Glomerular endothelial cell (primary cell): Measurements from ENCODE around the gene ELN. TPM values are rescaled to one million over a fixed set of nuclear protein-coding genes. Genes with fewer than 3 reads are reported as not detected.

ENCODE experiments used
- DNase-seq: peaks from one replicate; pipeline ENCODE4 v3.0.0-alpha.2; 2011; ENCODE audit warnings: low read depth, low spot score; ENCODE audit errors: extremely low read depth
- total RNA-seq: library from RNA; depleted of rRNA; stranded (reverse); fragments of >200 nt; gene quantifications from 2 replicates; pipeline ENCODE4 v1.2.3, GENCODE V29; 2015

The ELN gene
- total RNA-seq, 1 donor from 2014 or later = 0.35 TPM

GRCh38 chr7:74059681-74060588 is 32.0 kb downstream of the ELN start:
- DNase-seq = no peak

- peak; percentile 54 for DNase-seq
Measured at GRCh38 chr7:74061840-74062539, 34.0 kb downstream of the ELN start.

GRCh38 chr7:74063223-74063641 is 35.3 kb downstream of the ELN start:
- DNase-seq = no peak

GRCh38 chr7:74063646-74064045 is 35.7 kb downstream of the ELN start:
- no peak for DNase-seq

GRCh38 chr7:74064696-74065095 is 36.7 kb downstream of the ELN start:
- DNase-seq = no peak

- DNase-seq = no peak
Measured at GRCh38 chr7:74066626-74067025, 38.7 kb downstream of the ELN start.

- no peak for DNase-seq
Measured at GRCh38 chr7:74068378-74069085, 40.6 kb downstream of the ELN start.

- no peak for DNase-seq
Measured at GRCh38 chr7:74069086-74069541, 41.1 kb downstream of the ELN start.

- no peak for DNase-seq
Measured at GRCh38 chr7:74069790-74070618, 42.0 kb downstream of the ELN start.

GRCh38 chr7:74070619-74070921 is 42.6 kb downstream of the ELN start:
- DNase-seq = no peak

GRCh38 chr7:74071121-74071520 is 43.1 kb downstream of the ELN start:
- DNase-seq = no peak

GRCh38 chr7:74074770-74075169 is 46.8 kb downstream of the ELN start:
- DNase-seq = no peak

GRCh38 chr7:74078461-74078860 is 50.5 kb downstream of the ELN start:
- no peak for DNase-seq

GRCh38 chr7:74082770-74083116 is 54.8 kb downstream of the ELN start:
- no peak for DNase-seq

GRCh38 chr7:74083117-74083876 is 55.3 kb downstream of the ELN start, which contains the start of gene LIMK1:
LIMK1 (plus strand) TSS chr7:74083804; CDS start chr7:74083991, 187 bp downstream.
- DNase-seq = no peak

GRCh38 chr7:74083928-74084721 is 56.2 kb downstream of the ELN start:
- no peak for DNase-seq

GRCh38 chr7:74084722-74085578 is 57.0 kb downstream of the ELN start:
- DNase-seq = no peak
